GM03348 (cell line): Measurements from ENCODE around the gene DUSP22.
A peak's percentile ranks its signal among the peaks of the same experiment; 100 is the strongest.
"Not testable (repeated sequence)": the region's sequence is repeated elsewhere in the genome, so short reads cannot be mapped to it uniquely, and the experiment has no call there.

Source experiments
- DNase-seq: peaks from one replicate; pipeline ENCODE4 v3.0.0; 2012; ENCODE audit warnings: low spot score

Gene DUSP22

GRCh38 chr6:324116-324728 lies 31.9 kb downstream of the DUSP22 start:
- no peak for DNase-seq

DNA sequence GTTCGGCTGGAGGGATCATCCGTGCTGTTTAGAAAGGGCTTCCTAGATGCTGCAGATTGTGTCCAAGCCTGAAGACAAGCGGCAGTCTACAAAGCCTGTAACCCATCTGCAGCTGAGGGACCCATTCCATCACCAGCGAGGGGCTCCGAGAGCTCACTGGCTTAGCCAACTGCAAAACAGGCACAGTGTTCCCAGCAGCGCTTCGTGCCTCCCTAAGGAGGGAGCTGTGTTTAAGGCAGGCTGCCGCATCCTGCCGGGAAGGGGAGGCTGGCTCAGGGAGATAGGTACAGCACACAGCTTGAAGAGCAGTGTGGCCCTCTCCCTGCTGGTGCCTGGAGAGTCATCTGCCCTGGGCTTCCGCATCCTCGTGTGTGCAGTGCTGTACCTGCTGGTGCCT lies 32.4 kb downstream of the DUSP22 start:
- DNase-seq: no peak

GRCh38 chr6:325161-325860 lies 33.0 kb downstream of the DUSP22 start:
- DNase-seq: not testable (repeated sequence)

GRCh38 chr6:326066-326465 lies 33.8 kb downstream of the DUSP22 start:
- DNase-seq: not testable (repeated sequence)

DNA sequence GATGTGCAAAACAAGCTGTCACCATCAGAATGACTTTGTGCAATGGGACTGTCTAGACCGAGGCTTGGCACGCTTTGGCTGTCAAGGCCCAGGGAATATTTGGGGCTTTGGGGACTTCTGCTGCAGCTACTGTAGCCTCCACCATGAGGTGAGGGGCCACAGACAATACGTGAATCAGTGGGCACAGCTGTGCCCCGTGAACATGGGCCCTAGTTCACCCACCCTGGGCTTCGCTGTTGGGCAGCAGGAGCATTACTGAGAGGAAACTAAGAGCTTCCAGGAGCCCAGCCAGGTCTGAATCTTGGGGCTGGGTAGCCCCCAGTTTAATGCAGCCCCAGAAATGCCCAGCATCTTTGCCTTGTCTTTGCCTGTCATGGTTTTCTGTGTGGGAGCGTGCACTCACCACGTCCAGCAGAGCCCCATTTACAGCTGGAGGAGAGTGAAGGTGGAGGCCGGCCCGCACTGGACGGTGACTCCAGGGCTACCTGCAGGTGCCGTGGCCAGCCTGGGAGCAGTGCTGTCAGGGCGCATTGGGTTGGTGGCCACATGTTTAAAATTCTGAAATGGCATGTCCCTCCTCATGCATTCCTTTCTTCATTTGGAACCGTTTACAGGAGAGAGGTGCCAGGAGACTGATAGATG lies 34.7 kb downstream of the DUSP22 start:
- DNase-seq: no peak

DNA sequence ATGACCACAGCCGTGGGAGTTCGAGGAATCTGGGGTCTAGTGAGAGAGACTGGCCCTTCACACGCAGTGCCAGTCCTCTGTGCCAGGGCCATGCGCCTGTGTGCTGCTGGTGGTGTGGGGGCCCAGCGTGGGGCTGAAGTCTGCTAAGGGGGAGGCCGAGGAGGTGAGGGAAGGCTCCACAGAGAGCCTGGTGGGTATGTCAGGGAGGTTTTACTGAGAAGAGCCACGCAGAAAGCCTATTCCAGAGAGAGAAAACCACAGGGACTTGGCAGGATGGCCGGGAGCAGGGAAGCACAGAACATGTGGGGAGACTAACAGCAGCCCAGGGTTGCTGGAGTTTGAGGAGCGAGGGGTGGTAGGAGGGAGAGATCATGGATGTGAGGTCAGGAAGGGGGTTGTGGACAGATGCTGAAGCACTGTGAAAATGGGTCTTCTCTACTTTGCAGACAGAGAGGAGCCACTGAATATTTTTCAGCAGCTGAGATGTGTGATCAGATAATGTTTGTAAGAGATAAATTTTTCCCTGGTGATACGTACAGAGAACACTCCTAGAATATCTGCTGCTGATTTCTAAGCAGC lies 35.3 kb downstream of the DUSP22 start:
- peak; percentile 82 for DNase-seq

- DNase-seq: peak; percentile 91
These were observed 35.9 kb downstream of the DUSP22 start for GRCh38 chr6:328136-328670.

GRCh38 chr6:328924-329323 lies 36.6 kb downstream of the DUSP22 start:
- DNase-seq: no peak

DNA sequence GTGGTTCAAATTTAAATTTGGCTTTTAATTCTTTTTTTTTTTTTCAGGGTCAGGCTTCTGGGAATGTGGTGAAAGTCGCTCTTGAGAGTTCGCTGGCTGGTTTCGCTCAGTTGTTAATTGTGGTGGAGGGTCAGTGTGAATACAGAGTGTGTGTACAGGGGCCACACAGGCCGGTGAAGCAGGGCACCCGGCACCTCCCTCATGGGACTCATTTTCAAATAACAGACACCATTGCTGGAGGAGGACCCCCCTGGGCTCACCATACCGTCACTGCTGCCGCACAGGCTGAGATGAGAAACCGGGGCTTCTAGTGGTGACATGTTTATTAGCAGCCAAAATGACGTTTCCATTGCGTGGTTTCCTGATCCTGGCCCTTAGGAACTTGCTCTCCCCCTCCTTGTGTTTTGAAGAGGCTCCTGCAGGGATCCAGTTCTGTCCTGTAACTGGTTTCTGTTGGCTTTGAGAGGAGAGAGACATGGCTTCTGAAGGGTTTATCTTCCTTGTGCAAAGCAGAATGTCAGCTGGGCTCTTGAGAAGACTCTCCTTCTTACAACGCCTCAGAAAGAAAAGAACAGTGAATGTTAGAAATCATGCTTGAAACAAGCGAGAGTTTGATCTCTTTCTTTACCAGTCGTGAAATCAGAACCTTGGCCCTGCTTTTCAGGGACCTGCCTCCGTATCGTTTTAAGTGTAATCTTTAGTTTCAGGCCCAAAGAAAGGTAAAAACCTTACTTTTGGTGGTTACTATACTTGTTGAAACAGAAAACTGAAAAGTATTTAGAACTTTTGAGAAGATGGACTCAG lies 37.8 kb downstream of the DUSP22 start:
- no peak for DNase-seq

DNA sequence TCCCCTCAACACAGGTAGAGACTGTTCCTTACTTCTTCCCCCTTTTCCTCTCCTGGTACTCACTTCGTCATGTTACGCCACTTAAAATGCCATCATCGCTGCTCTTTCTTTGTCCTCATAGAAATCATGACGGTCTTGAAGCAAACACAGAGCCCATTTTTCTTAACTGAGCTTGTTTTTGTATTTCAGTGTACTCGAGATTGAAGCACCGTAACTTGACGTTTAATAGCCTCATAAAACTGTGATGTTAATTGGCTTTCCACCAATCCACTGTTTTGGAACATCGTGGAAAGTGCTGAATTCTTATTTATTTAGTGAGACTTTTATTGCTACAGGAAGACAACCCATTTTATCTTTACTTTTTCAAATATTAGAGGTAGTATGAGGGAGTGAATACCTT lies 38.7 kb downstream of the DUSP22 start:
- DNase-seq: no peak

DNA sequence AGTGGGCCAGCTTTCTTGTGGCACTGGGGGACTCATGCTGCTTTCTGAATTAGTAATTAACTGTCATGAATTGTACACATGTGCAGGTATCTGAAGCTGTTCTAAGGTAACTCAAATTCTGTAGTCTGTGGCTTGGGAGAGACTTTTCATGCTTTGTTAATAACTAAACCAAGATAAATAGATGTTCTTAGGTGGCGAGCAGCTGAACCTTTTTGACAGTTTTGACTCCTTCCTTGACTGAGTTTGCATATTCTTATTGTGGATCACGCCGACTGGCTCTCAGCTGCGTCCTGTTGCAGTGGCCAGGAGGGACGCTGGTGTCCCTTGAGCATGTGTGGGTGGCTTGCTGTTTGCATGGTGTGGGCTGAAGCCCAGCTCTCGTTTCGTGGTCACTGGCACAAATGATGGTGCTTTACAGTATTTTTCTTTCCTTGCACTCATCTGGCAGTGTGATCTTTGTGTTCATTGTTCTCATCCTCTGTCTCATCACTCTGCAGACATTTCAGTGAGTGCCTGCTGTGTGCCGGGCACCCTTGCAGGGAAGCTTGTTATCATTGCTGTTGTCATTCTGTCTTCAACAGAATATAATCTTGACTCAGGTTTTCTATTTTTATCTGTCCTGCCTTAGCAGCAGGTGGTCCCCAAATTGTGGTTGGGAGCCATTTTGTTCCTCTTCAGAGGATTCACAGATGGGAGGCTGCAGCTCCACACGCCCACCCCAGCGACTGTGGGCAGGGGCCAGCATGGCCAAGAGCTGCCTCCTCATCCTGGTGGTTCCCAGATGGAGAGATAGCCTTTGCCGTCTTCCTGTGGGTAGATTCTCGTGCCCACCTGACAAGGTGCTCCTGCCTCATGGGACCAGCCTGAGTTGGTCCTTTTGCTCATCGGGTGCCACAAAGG lies 39.6 kb downstream of the DUSP22 start:
- no peak for DNase-seq

- peak; percentile 76 for DNase-seq
These were observed 40.4 kb downstream of the DUSP22 start for GRCh38 chr6:332671-333070.

DNA sequence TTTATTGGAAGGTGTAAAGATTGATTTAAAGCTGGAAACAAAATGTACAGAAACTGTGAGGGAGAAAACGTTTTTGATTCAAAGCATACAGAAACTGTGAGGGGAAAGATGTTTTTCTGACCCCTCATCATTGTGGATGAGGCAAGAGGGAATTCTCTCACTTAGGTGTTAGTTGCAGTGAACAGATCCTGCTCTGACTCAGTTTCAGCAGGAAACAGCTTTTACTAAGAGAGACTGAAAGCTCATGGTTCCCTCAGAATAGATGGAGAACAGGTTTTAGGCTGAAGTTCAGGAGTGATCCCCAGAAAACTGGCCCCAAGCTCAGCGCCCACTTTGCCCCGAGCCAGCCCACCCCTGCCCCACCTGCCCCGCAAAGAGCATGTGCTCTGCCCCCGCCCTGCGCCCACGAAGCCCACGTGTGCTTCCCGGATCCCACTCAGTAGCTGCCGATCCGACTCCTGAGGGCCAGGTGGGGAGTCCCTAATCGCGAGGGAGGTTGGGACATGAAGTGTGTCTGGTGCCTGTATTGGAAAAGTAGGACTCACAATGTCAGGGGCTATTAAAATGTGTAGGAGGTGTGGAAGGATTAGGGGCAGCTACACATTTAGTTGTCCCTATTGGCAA lies 41.2 kb downstream of the DUSP22 start:
- DNase-seq: no peak

- no peak for DNase-seq
These were observed 42.5 kb downstream of the DUSP22 start for GRCh38 chr6:334536-335510.

DNA sequence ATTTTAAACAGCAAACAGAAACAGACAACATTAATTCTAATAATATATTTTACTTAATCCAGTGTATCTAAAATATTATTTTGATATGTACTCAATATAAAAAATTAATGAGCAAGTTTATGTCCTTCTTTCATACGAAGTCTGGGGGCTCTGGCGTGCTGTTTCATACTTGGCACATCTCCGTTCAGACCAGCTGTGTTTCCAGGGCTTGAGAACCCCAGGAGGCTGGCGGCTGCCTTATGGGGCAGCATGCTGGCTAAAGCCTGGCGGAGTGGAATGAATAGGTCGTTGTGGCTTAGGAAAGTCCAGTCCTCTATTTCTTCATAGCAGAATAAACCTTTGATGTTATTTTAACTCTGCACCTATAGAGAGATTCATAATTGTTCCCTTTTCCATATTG lies 43.3 kb downstream of the DUSP22 start:
- no peak for DNase-seq

DNA sequence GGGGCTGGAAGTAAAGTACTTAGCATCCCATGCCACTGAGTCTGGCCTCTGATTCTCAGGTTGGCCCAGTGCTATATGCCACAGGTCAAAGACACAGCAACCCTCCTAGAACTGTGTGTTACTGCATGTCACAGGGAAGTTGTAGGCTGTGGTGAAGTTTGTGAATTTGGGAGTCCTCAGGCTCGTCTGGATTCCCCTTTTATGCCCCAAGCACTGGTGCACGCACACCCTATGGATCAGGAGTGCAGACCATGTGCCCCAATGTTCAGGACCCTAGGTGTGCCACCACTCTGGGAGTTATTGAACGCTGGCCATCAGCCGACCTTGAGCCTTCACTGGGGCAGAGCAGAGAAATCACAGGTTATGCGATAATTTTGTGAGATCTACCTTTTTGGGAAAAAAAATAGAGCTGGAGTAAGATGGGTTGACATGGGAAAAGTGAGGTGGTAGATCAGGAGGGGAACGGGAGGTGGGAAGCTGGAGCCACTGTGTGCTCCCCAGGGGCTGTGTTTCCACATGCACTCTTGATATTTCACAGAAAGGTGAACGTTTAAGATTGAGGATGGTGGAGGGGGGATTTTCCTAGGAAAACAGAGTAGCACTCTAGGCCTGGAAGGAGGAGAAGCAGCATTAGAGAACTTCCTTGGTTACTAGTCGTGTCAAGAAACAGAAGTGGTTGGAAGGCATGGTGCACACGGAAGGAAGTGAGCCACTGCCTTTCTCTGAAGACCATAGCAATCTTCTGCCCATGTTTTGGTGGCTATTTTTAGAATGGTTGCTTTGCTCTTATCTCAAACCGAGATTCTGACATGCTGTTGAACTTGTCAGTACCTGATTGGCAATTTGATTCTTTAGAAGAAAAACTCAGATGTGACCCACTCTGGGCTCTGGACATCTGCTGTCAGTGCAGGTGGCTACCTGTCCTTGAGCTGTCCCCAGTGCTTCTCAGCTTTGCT lies 44.1 kb downstream of the DUSP22 start:
- DNase-seq: no peak

DNA sequence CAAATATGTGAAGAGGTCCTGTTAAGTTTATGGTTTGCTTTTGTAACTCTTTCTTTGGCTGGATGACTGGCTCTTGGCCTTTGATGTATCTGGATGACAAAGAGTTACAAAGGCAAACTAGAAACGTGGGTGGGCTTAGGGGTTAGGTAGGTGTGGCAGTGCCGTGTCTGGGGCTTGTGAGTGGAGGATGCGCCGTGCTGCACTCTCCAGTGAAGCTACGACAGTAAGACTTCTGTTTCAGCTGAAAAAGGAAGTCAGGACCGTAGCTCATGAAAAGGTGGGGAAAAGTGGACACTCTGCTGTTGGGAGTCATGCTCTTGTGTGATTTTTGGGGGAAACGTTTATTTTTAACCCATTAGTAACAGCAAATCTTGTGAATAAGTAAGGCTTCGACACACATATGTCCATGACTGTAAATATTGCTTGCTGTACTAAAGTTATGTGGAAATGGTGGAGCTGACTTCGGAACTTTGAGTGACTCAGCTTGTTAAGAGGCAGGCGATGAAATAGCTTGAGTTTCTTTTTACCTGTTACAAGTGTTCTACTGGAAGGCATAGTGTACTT lies 45.6 kb downstream of the DUSP22 start:
- DNase-seq: no peak

GRCh38 chr6:338815-339262 lies 46.6 kb downstream of the DUSP22 start:
- DNase-seq: no peak
